SK-N-SH treated with all-trans-retinoic acid at 6 μM for 48 hours (cell line): Measurements from ENCODE around the gene FLOT2.

Source experiments
- ATAC-seq: fragments of 200-7000 bp; cut with Tn5 transposase; 3 replicates; pipeline ENCODE4 v1.9.1; 2020; ENCODE audit warnings: mild to moderate bottlenecking, moderate library complexity
- ARNTL ChIP-seq: fragments of 450-650 bp; formaldehyde crosslinking; IDR thresholded peaks from 2 replicates; pipeline ENCODE4 v1.5.0; 2020; ENCODE audit warnings: low read depth, mild to moderate bottlenecking, moderate library complexity, borderline replicate concordance
- BACH2 ChIP-seq: fragments of 250-450 bp; sonication (Bioruptor Pico); IDR thresholded peaks from 2 replicates; pipeline ENCODE4 v1.9.0; 2021; ENCODE audit warnings: mild to moderate bottlenecking, borderline replicate concordance
- CREB5 ChIP-seq: fragments of 250-450 bp; sonication (Bioruptor Pico); IDR thresholded peaks from 2 replicates; pipeline ENCODE4 v1.5.1; 2020; ENCODE audit warnings: low read depth, mild to moderate bottlenecking, moderate library complexity
- CSDC2 ChIP-seq: fragments of 250-450 bp; sonication (Bioruptor Pico); IDR thresholded peaks from 2 replicates; pipeline ENCODE4 v1.5.0; 2020; ENCODE audit warnings: mild to moderate bottlenecking, moderate library complexity
- CSRNP3 ChIP-seq: fragments of 250-450 bp; sonication (Bioruptor Pico); IDR thresholded peaks from 2 replicates; pipeline ENCODE4 v1.5.1; 2021; ENCODE audit warnings: mild to moderate bottlenecking, moderate library complexity
- ESRRG ChIP-seq: fragments of 250-450 bp; sonication (Bioruptor Pico); IDR thresholded peaks from 2 replicates; pipeline ENCODE4 v1.6.1; 2021; ENCODE audit warnings: mild to moderate bottlenecking
- GLIS3 ChIP-seq: fragments of 250-450 bp; sonication (Bioruptor Pico); IDR thresholded peaks from 2 replicates; pipeline ENCODE4 v1.5.0; 2020; ENCODE audit warnings: mild to moderate bottlenecking, moderate library complexity
- ISL1 ChIP-seq: fragments of 250-450 bp; sonication (Bioruptor Pico); IDR thresholded peaks from 2 replicates; pipeline ENCODE4 v2.1.2; 2022; ENCODE audit warnings: mild to moderate bottlenecking, moderate library complexity
- PATZ1 ChIP-seq: fragments of 250-450 bp; sonication (Bioruptor Pico); IDR thresholded peaks from 2 replicates; pipeline ENCODE4 v1.8.0; 2020; ENCODE audit warnings: mild to moderate bottlenecking, moderate library complexity, borderline replicate concordance
- POU6F1 ChIP-seq: fragments of 250-450 bp; sonication (Bioruptor Pico); IDR thresholded peaks from 2 replicates; pipeline ENCODE4 v1.8.0; 2021; ENCODE audit warnings: low read depth, mild to moderate bottlenecking, moderate library complexity, borderline replicate concordance
- PPARA ChIP-seq: fragments of 250-450 bp; sonication (Bioruptor Pico); IDR thresholded peaks from 2 replicates; pipeline ENCODE4 v1.5.0; 2020; ENCODE audit warnings: mild to moderate bottlenecking, borderline replicate concordance
- RARB ChIP-seq: fragments of 250-450 bp; sonication (Bioruptor Pico); IDR thresholded peaks from 2 replicates; pipeline ENCODE4 v1.8.0; 2021; ENCODE audit warnings: mild to moderate bottlenecking, moderate library complexity
- SNAI2 ChIP-seq: fragments of 250-450 bp; sonication (Bioruptor Pico); IDR thresholded peaks from 2 replicates; pipeline ENCODE4 v1.5.0; 2020; ENCODE audit warnings: mild to moderate bottlenecking, moderate library complexity
- TCF4 ChIP-seq: fragments of 250-450 bp; sonication (Bioruptor Pico); IDR thresholded peaks from 2 replicates; pipeline ENCODE4 v1.8.0; 2021; ENCODE audit warnings: mild to moderate bottlenecking, moderate library complexity, borderline replicate concordance
- TOX ChIP-seq: fragments of 250-450 bp; sonication (Bioruptor Pico); IDR thresholded peaks from 2 replicates; pipeline ENCODE4 v1.8.0; 2021; ENCODE audit warnings: mild to moderate bottlenecking, moderate library complexity, borderline replicate concordance
- TSHZ2 ChIP-seq: fragments of 250-450 bp; sonication (Bioruptor Pico); IDR thresholded peaks from 2 replicates; pipeline ENCODE4 v1.5.0; 2020; ENCODE audit warnings: mild to moderate bottlenecking, moderate library complexity
- ZC3H10 ChIP-seq: fragments of 250-450 bp; sonication (Bioruptor Pico); IDR thresholded peaks from 2 replicates; pipeline ENCODE4 v1.5.1; 2021; ENCODE audit warnings: mild to moderate bottlenecking, moderate library complexity
- ZFP30 ChIP-seq: fragments of 450-650 bp; formaldehyde crosslinking; IDR thresholded peaks from 2 replicates; pipeline ENCODE4 v1.5.0; 2022; ENCODE audit warnings: mild to moderate bottlenecking, moderate library complexity
- ZNF565 ChIP-seq: fragments of 450-650 bp; formaldehyde crosslinking; conservative IDR thresholded peaks from 2 replicates; pipeline ENCODE4 v1.5.0; 2020; ENCODE audit warnings: low read depth, mild to moderate bottlenecking, moderate library complexity
- ZNF70 ChIP-seq: fragments of 450-650 bp; formaldehyde crosslinking; IDR thresholded peaks from 2 replicates; pipeline ENCODE4 v1.5.0; 2020; ENCODE audit warnings: mild to moderate bottlenecking, moderate library complexity
- ZNF8 ChIP-seq: fragments of 450-650 bp; formaldehyde crosslinking; IDR thresholded peaks from 2 replicates; pipeline ENCODE4 v1.5.0; 2020; ENCODE audit warnings: mild to moderate bottlenecking, moderate library complexity

Gene FLOT2

GRCh38 chr17:28926786-28927185, 29.3 kb upstream of the FLOT2 start (continued):
- TF ChIP-seq TSHZ2 (CRISPR knock-in tag), result no peak
- TF ChIP-seq, all 23 proteins: peak for 0

- TF ChIP-seq RARB, result no peak
- no peak for TF ChIP-seq ZFP30
- TF ChIP-seq ZNF70 (CRISPR knock-in tag), result no peak
- no peak for TF ChIP-seq ARNTL (CRISPR knock-in tag)
- TF ChIP-seq TCF4 (CRISPR knock-in tag), result no peak
- TF ChIP-seq CSDC2 (CRISPR knock-in tag), result no peak
- TF ChIP-seq ZNF8 (CRISPR knock-in tag), result no peak
- TF ChIP-seq CSRNP3 (CRISPR knock-in tag), result no peak
- TF ChIP-seq BACH2 (CRISPR knock-in tag), result no peak
- TF ChIP-seq CREB5 (CRISPR knock-in tag), result no peak
- TF ChIP-seq PATZ1 (CRISPR knock-in tag), result no peak
- no peak for TF ChIP-seq ZC3H10 (CRISPR knock-in tag)
- no peak for TF ChIP-seq ISL1 (CRISPR knock-in tag)
- no peak for TF ChIP-seq PPARA (CRISPR knock-in tag)
- no peak for TF ChIP-seq SNAI2 (CRISPR knock-in tag)
- no peak for TF ChIP-seq GLIS3 (CRISPR knock-in tag)
- TF ChIP-seq ZNF565, result no peak
- no peak for TF ChIP-seq TOX (CRISPR knock-in tag)
- TF ChIP-seq ESRRG (CRISPR knock-in tag), result no peak
- no peak for TF ChIP-seq POU6F1 (CRISPR knock-in tag)
- ATAC-seq, result no peak
Observed at GRCh38 chr17:28926366-28926765, 28.8 kb upstream of the FLOT2 start.

- TF ChIP-seq TOX (CRISPR knock-in tag) (peak; percentile 63; the same call in 1 of the 2 replicates), POU6F1 (CRISPR knock-in tag) (no peak)
- ATAC-seq, result peak; percentile 54
Observed at GRCh38 chr17:28925912-28926365, 28.4 kb upstream of the FLOT2 start.
